Liver (tissue), 9 donors: ENCODE results near the gene SLC7A4. TPM values are rescaled to one million over a fixed set of nuclear protein-coding genes. Genes with fewer than 3 reads are reported as not detected.

Source experiments
- DNase-seq: peaks from one replicate; pipeline ENCODE4 v3.0.0-alpha.2; 2017; ENCODE audit warnings: low spot score
- H3K27ac ChIP-seq, 2 donors: one replicate each; pipeline ENCODE4 v1.7.0; 2013; ENCODE audit warnings: inconsistent platforms in 2 of 2, low read length in 2 of 2, control low read depth in 1 of 2, low read depth in 1 of 2, mild to moderate bottlenecking in 1 of 2
- H3K27me3 ChIP-seq, 4 donors: one replicate each; pipeline versions ENCODE4 v1.6.1 to v1.7.0; 2013; ENCODE audit warnings: low read length in 3 of 4, inconsistent platforms in 1 of 4, mild to moderate bottlenecking in 1 of 4, moderate library complexity in 1 of 4; ENCODE audit not compliant: control insufficient read depth in 4 of 4, insufficient read depth in 4 of 4
- H3K36me3 ChIP-seq, 4 donors: one replicate each; pipeline versions ENCODE4 v1.6.1 to v1.7.0; 2013; ENCODE audit warnings: low read length in 3 of 4, mild to moderate bottlenecking in 3 of 4, low read depth in 1 of 4, moderate library complexity in 1 of 4; ENCODE audit not compliant: control insufficient read depth in 4 of 4, insufficient read depth in 3 of 4
- H3K4me1 ChIP-seq, 4 donors: one replicate each; pipeline versions ENCODE4 v1.6.1 to v1.7.0; 2013; ENCODE audit warnings: low read length in 3 of 4, mild to moderate bottlenecking in 3 of 4, moderate library complexity in 1 of 4; ENCODE audit not compliant: control insufficient read depth in 4 of 4, insufficient read depth in 4 of 4
- H3K4me3 ChIP-seq, 3 donors: one replicate each; pipeline versions ENCODE4 v1.6.1 to v1.7.0; 2013; ENCODE audit warnings: low read length in 3 of 3, control low read depth in 1 of 3, low read depth in 1 of 3, mild to moderate bottlenecking in 1 of 3
- H3K9ac ChIP-seq, 2 donors: one replicate each; pipeline ENCODE4 v1.7.0; 2013; ENCODE audit warnings: low read length in 2 of 2, mild to moderate bottlenecking in 2 of 2, moderate library complexity in 2 of 2, control low read depth in 1 of 2, low read depth in 1 of 2
- H3K9me3 ChIP-seq, 4 donors: one replicate each; pipeline versions ENCODE4 v1.6.1 to v1.7.0; 2013; ENCODE audit warnings: low read length in 3 of 4; ENCODE audit not compliant: control insufficient read depth in 4 of 4
- ATF3 ChIP-seq: IDR thresholded peaks from 2 replicates; pipeline ENCODE4 v1.6.1; 2016; ENCODE audit warnings: antibody characterized with exemption
- EGR1 ChIP-seq, 2 donors: IDR thresholded peaks; 2 replicates each; pipeline ENCODE4 v1.6.1; 2016 to 2018; ENCODE audit warnings: antibody characterized with exemption in 2 of 2, low read depth in 2 of 2
- FOXA1 ChIP-seq: IDR thresholded peaks from 2 replicates; pipeline ENCODE4 v1.6.1; 2016; ENCODE audit warnings: antibody characterized with exemption
- FOXA2 ChIP-seq: IDR thresholded peaks from 2 replicates; pipeline ENCODE4 v1.6.1; 2016; ENCODE audit warnings: antibody characterized with exemption
- HNF4A ChIP-seq, 2 donors: conservative IDR thresholded peaks; 2 replicates each; pipeline ENCODE4 v1.6.1; 2016; ENCODE audit warnings: antibody characterized with exemption in 2 of 2, mild to moderate bottlenecking in 2 of 2
- HNF4G ChIP-seq: IDR thresholded peaks from 2 replicates; pipeline ENCODE4 v1.6.1; 2016; ENCODE audit warnings: antibody characterized with exemption
- MAX ChIP-seq: IDR thresholded peaks from 2 replicates; pipeline ENCODE4 v1.6.1; 2016; ENCODE audit warnings: antibody characterized with exemption
- NR2F2 ChIP-seq: IDR thresholded peaks from 2 replicates; pipeline ENCODE4 v1.6.1; 2016; ENCODE audit warnings: antibody characterized with exemption
- RAD21 ChIP-seq, 2 donors: IDR thresholded peaks; 2 replicates each; pipeline ENCODE4 v1.6.1; 2016; ENCODE audit warnings: antibody characterized with exemption in 2 of 2, mild to moderate bottlenecking in 2 of 2
- REST ChIP-seq: IDR thresholded peaks from 2 replicates; pipeline ENCODE4 v1.6.1; 2016; ENCODE audit warnings: antibody characterized with exemption, mild to moderate bottlenecking
- RXRA ChIP-seq, 2 donors: IDR thresholded peaks; 2 replicates each; pipeline ENCODE4 v1.6.1; 2017 to 2018; ENCODE audit warnings: antibody characterized with exemption in 2 of 2, mild to moderate bottlenecking in 1 of 2
- TAF1 ChIP-seq: conservative IDR thresholded peaks from 2 replicates; pipeline ENCODE4 v1.6.1; 2016; ENCODE audit warnings: antibody characterized with exemption, mild to moderate bottlenecking
- WGBS: extraction: QIAGEN DNeasy Blood & Tissue Kit; methylation state at CpG from one replicate; pipeline ENCODE4 v1.1.7; 2013; 5-methylcytosine and 5-hydroxymethylcytosine counted together
- polyA plus RNA-seq, 2 donors: library from polyadenylated mRNA; stranded (reverse) in 1 of 2; unstranded in 1 of 2; fragments of 200-250 nt in 1 of 2; fragments of >200 nt in 1 of 2; fragmentation: Nextera tagmentation in 1 of 2; extraction: Ambion mirVana in 1 of 2; gene quantifications; one replicate each; pipeline versions ENCODE4 v1.2.1 to v1.2.3, GENCODE V29; 2013 to 2015
- total RNA-seq, 2 donors: library from RNA; depleted of rRNA; stranded (reverse); fragments of >200 nt; gene quantifications; one replicate each; pipeline ENCODE4 v1.2.3, GENCODE V29; 2014
- donor health status: healthy.
- donor health status: healthy.
- donor health status: healthy.
- donor health status: healthy.
- donor health status: healthy.

The SLC7A4 gene
- total and polyA plus RNA-seq, 4 donors, result 0.11 to 0.67 (median 0.33) TPM

GRCh38 chr22:21038405-21038804 is 6.0 kb upstream of the SLC7A4 start:
- DNase-seq, result no peak
- Histone ChIP-seq H3K4me1 (no peaks in the 10 kb centered on the region), H3K27ac (peak overlapping the region in 1 of 2 donors; percentile 3), H3K9me3 (no peaks in the 10 kb centered on the region), H3K9ac (no peak overlapping the region), H3K27me3 (no peaks in the 10 kb centered on the region), H3K4me3 (no peak overlapping the region), H3K36me3 (no peaks in the 10 kb centered on the region)
- 49% methylated on average over 2 of the region's 2 CpGs for WGBS
- TF ChIP-seq RXRA (IDR thresholded peaks at IDR 0.05) (no peak), FOXA2 (no peak), NR2F2 (peak; percentile 14), RAD21 (IDR thresholded peaks at IDR 0.05) (no peak)

GRCh38 chr22:21034989-21035388 is 2.6 kb upstream of the SLC7A4 start:
- no peak overlapping the region for H3K27ac ChIP-seq
- TF ChIP-seq MAX (no peak), HNF4G (no peak), FOXA1 (no peak), EGR1 (IDR thresholded peaks at IDR 0.05; ENCODE audit: low read depth in 2 of 2) (no peak), REST (no peak), RXRA (IDR thresholded peaks at IDR 0.05) (no peak), FOXA2 (no peak), HNF4A (conservative IDR thresholded peaks at IDR 0.05) (no peak), TAF1 (no peak), NR2F2 (no peak), ATF3 (no peak)
- no peaks in the 10 kb centered on the region for H3K27me3 ChIP-seq
- WGBS, result 85% methylated on average over 3 of the region's 3 CpGs
- no peak overlapping the region for H3K4me3 ChIP-seq
- H3K36me3 ChIP-seq, result no peaks in the 10 kb centered on the region
- DNase-seq, result no peak
- H3K9ac ChIP-seq, result no peak overlapping the region
- no peaks in the 10 kb centered on the region for H3K4me1 ChIP-seq
- no peaks in the 10 kb centered on the region for H3K9me3 ChIP-seq

GRCh38 chr22:21033895-21034294 is 1.5 kb upstream of the SLC7A4 start:
- Histone ChIP-seq H3K4me1 (no peaks in the 10 kb centered on the region), H3K9ac (no peak overlapping the region), H3K9me3 (no peaks in the 10 kb centered on the region), H3K4me3 (no peak overlapping the region), H3K27ac (no peak overlapping the region), H3K27me3 (no peaks in the 10 kb centered on the region), H3K36me3 (no peaks in the 10 kb centered on the region)
- DNase-seq, result no peak
- TF ChIP-seq ATF3, result no peak
- TF ChIP-seq MAX, result no peak
- TF ChIP-seq FOXA2, result no peak
- no peak for TF ChIP-seq RAD21 (IDR thresholded peaks at IDR 0.05)
- no peak for TF ChIP-seq HNF4A (conservative IDR thresholded peaks at IDR 0.05)
- TF ChIP-seq REST, result no peak
- TF ChIP-seq NR2F2, result no peak
- WGBS, result 88% methylated on average over 3 of the region's 3 CpGs
